K562 (cell line): ENCODE data around the gene ASB13. TPM values are rescaled to one million over a fixed set of nuclear protein-coding genes. Genes with fewer than 3 reads are reported as not detected.

Experiments
- ATAC-seq: fragments of 200-7000 bp; cut with Tn5 transposase; 3 replicates; pipeline ENCODE4 v1.9.1; 2020; ENCODE audit warnings: moderate library complexity
- BruUV-seq: library from RNA; stranded (reverse); fragments of 400-500 nt; replicated peaks from 2 replicates; lab custom pipeline; 2021; lab: Mats Ljungman, UMichigan
- CTCF ChIA-PET: fragments of 300-600 bp; formaldehyde crosslinking; extraction: SDS; loops from one replicate; lab custom pipeline; 2021; ENCODE audit warnings: low intra/inter-chr PET ratio; lab: Yijun Ruan, JAX
- POLR2A ChIA-PET: fragments of 300-600, 350-650 bp; sonication (Branson Sonifier 250); formaldehyde crosslinking; extraction: SDS; loops from one replicate; lab custom pipeline; 2021; ENCODE audit warnings: antibody characterized with exemption, inconsistent platforms; lab: Yijun Ruan, JAX
- DNase-seq, 4 experiments: peaks; one replicate each; pipeline versions ENCODE4 v3.0.0 to v3.0.0-alpha.2; 2011 to 2018; ENCODE audit warnings: low spot score in 3 of 4, mixed read lengths in 3 of 4; ENCODE audit errors: extremely low read depth in 1 of 4
- FAIRE-seq: peaks from 2 replicates; lab custom pipeline; 2011; peaks lifted over from hg19 to GRCh38; lab: Jason Lieb, UNC
- H2AFZ ChIP-seq: 2 replicates; pipeline ENCODE4 v1.6.0; 2011; ENCODE audit warnings: low read depth, low read length, control low read depth, inconsistent platforms
- H3K27ac ChIP-seq: fragments of 200-600 bp; 3 replicates; pipeline ENCODE4 v1.8.0; 2011; ENCODE audit warnings: low read depth, mild to moderate bottlenecking, control low read depth, inconsistent platforms, low read length, moderate library complexity, mixed read lengths; ENCODE audit errors: extremely low read depth
- H3K27me3 ChIP-seq, 2 experiments: fragments of 300-600 bp in 1 of 2; 2 replicates in 1 of 2; 3 replicates in 1 of 2; pipeline versions ENCODE4 v1.6.0 to v1.8.0; 2011; ENCODE audit warnings: inconsistent platforms in 2 of 2, low read length in 2 of 2, mild to moderate bottlenecking in 1 of 2, mixed read lengths in 1 of 2, moderate library complexity in 1 of 2; ENCODE audit not compliant: control insufficient read depth in 2 of 2, insufficient read depth in 2 of 2
- H3K36me3 ChIP-seq: fragments of 300-600 bp; 3 replicates; pipeline ENCODE4 v1.8.0; 2011; ENCODE audit warnings: mild to moderate bottlenecking, low read length, inconsistent platforms; ENCODE audit not compliant: control insufficient read depth, insufficient read depth
- H3K4me1 ChIP-seq, 2 experiments: fragments of 200-600 bp in 1 of 2; replicated peaks in 1 of 2; 2 replicates in 1 of 2; 3 replicates in 1 of 2; pipeline versions ENCODE4 v1.5.1 to v1.8.0; 2011; ENCODE audit warnings: inconsistent platforms in 2 of 2, low read length in 2 of 2, mild to moderate bottlenecking in 1 of 2, mixed read lengths in 1 of 2, moderate library complexity in 1 of 2; ENCODE audit not compliant: control insufficient read depth in 2 of 2, insufficient read depth in 2 of 2
- H3K4me2 ChIP-seq: 2 replicates; pipeline ENCODE4 v1.6.1; 2011; ENCODE audit warnings: low read length, control low read depth, inconsistent platforms, mixed read lengths; ENCODE audit not compliant: insufficient read depth
- H3K4me3 ChIP-seq: fragments of 200-600 bp; sonication (generic), shearing (Covaris generic); 2 replicates; pipeline ENCODE4 v1.5.1; 2016; ENCODE audit warnings: control low read depth, inconsistent platforms
- H3K79me2 ChIP-seq: fragments of 200-600 bp; 3 replicates; pipeline ENCODE4 v1.8.0; 2011; ENCODE audit warnings: low read length, inconsistent platforms; ENCODE audit not compliant: control insufficient read depth, insufficient read depth
- H3K9ac ChIP-seq, 2 experiments: 2 replicates each; pipeline versions ENCODE4 v1.6.0 to v1.6.1; 2011; ENCODE audit warnings: low read depth in 2 of 2, low read length in 2 of 2, control low read depth in 1 of 2, inconsistent platforms in 1 of 2, mild to moderate bottlenecking in 1 of 2, mixed read lengths in 1 of 2; ENCODE audit not compliant: insufficient read depth in 1 of 2
- H3K9me1 ChIP-seq: one replicate; pipeline ENCODE4 v1.6.0; 2011; ENCODE audit warnings: inconsistent platforms, mild to moderate bottlenecking, low read length, moderate library complexity; ENCODE audit not compliant: control insufficient read depth, insufficient read depth
- H3K9me3 ChIP-seq: replicated peaks from 2 replicates; pipeline ENCODE4 v1.5.1; 2011; ENCODE audit warnings: low read depth, low read length, inconsistent platforms; ENCODE audit not compliant: control insufficient read depth, insufficient read depth
- H4K20me1 ChIP-seq: replicated peaks from 2 replicates; pipeline ENCODE4 v1.6.1; 2011; ENCODE audit warnings: low read length, inconsistent platforms, mixed read lengths; ENCODE audit not compliant: control insufficient read depth, insufficient read depth
- CBFA2T3 ChIP-seq: fragments of 450-650 bp; IDR thresholded peaks from 2 replicates; pipeline ENCODE4 v1.6.1; 2017
- CREM ChIP-seq: IDR thresholded peaks from 2 replicates; pipeline ENCODE4 v1.6.1; 2014; ENCODE audit warnings: antibody characterized with exemption, low read depth
- MEF2A ChIP-seq: IDR thresholded peaks from 2 replicates; pipeline ENCODE4 v1.6.1; 2011; ENCODE audit warnings: low read depth, mild to moderate bottlenecking, low read length, moderate library complexity; ENCODE audit not compliant: control insufficient read depth
- SMAD1 ChIP-seq: fragments of 150-350 bp; IDR thresholded peaks from 2 replicates; pipeline ENCODE4 v1.6.1; 2014; ENCODE audit warnings: low read length, low read depth; ENCODE audit not compliant: partially characterized antibody
- SMARCE1 ChIP-seq: fragments of 450-650 bp; IDR thresholded peaks from 2 replicates; pipeline ENCODE4 v1.7.1; 2016; ENCODE audit warnings: mild to moderate bottlenecking
- TAF15 ChIP-seq: fragments of 200-400 bp; formaldehyde crosslinking; IDR thresholded peaks from 2 replicates; pipeline ENCODE4 v1.6.1; 2017; ENCODE audit warnings: mild to moderate bottlenecking, low read depth, low read length, moderate library complexity
- THAP12 ChIP-seq: fragments of 250-450 bp; sonication (Bioruptor Pico); IDR thresholded peaks from 2 replicates; pipeline ENCODE4 v1.9.0; 2021; ENCODE audit warnings: mild to moderate bottlenecking, inconsistent platforms
- ZSCAN29 ChIP-seq: fragments of 450-650 bp; IDR thresholded peaks from 2 replicates; pipeline ENCODE4 v1.6.1; 2017
- WGBS: fragments of 100-300 bp; shearing (Covaris generic); methylation state at CpG from one replicate; pipeline ENCODE4 v1.1.6; 2016; ENCODE audit warnings: low coverage, mixed read lengths; ENCODE audit not compliant: insufficient coverage; ENCODE audit errors: missing lambda C conversion rate; 5-methylcytosine and 5-hydroxymethylcytosine counted together
- in situ Hi-C: fragments of 300-500 bp; cut with MboI; formaldehyde crosslinking; loops from 4 replicates; pipeline ENCODE4 v1.15.0; 2018; ENCODE audit warnings: inconsistent platforms, mixed read lengths
- intact Hi-C: fragments of 100-400 bp; cut with micrococcal nuclease; formaldehyde crosslinking; loops from 2 replicates; pipeline ENCODE4 v1.14.2; 2022
- polyA plus RNA-seq, 8 experiments: library from polyadenylated mRNA; depleted of rRNA in 4 of 8; stranded (reverse) in 5 of 8; unstranded in 3 of 8; fragments of >200 nt; fragmentation: Nextera tagmentation in 2 of 8; fragmentation: Illumina TruSeq in 1 of 8; extraction: Ambion mirVana in 2 of 8; extraction: Trizol in 1 of 8; gene quantifications; 2 replicates each; pipeline versions ENCODE4 v1.2.1 to v1.2.3, GENCODE V29; 2011 to 2014; ENCODE audit warnings: inconsistent platforms in 1 of 8, missing spikeins in 1 of 8
- total RNA-seq, 7 experiments: library from RNA; depleted of rRNA in 6 of 7; stranded (reverse); fragments of >200 nt in 6 of 7; fragmentation: Illumina TruSeq in 2 of 7; extraction: Trizol in 2 of 7; gene quantifications; 2 replicates each; pipeline versions ENCODE4 v1.2.1 to v1.2.3, GENCODE V29; 2011 to 2021; ENCODE audit warnings: low replicate concordance in 1 of 7
- TF ChIP-seq, protein P1 (sequence below), 2 experiments: fragments of 450-650 bp; IDR thresholded peaks; 2 replicates each; pipeline ENCODE4 v1.6.1; 2018; ENCODE audit warnings: mild to moderate bottlenecking in 2 of 2, low read depth in 1 of 2; ENCODE audit not compliant: partially characterized antibody in 2 of 2
- TF ChIP-seq, protein P2 (sequence below): sonication (generic); formaldehyde crosslinking; IDR thresholded peaks from 2 replicates; pipeline ENCODE4 v1.8.0; 2022; ENCODE audit warnings: missing genetic modification reagents, mild to moderate bottlenecking, borderline replicate concordance
- TF ChIP-seq, protein P3 (sequence below): fragments of 250-450 bp; sonication (Bioruptor Pico); IDR thresholded peaks from 2 replicates; pipeline ENCODE4 v1.8.0; 2022; ENCODE audit warnings: moderate library complexity, mild to moderate bottlenecking, inconsistent platforms

The ASB13 gene
- total and polyA plus RNA-seq, 9 of the 15 experiments (the other 6 are each of a cell fraction or from before 2014, with no cell fraction given) = 5.2 to 28.8 (median 16.9) TPM

DNA sequence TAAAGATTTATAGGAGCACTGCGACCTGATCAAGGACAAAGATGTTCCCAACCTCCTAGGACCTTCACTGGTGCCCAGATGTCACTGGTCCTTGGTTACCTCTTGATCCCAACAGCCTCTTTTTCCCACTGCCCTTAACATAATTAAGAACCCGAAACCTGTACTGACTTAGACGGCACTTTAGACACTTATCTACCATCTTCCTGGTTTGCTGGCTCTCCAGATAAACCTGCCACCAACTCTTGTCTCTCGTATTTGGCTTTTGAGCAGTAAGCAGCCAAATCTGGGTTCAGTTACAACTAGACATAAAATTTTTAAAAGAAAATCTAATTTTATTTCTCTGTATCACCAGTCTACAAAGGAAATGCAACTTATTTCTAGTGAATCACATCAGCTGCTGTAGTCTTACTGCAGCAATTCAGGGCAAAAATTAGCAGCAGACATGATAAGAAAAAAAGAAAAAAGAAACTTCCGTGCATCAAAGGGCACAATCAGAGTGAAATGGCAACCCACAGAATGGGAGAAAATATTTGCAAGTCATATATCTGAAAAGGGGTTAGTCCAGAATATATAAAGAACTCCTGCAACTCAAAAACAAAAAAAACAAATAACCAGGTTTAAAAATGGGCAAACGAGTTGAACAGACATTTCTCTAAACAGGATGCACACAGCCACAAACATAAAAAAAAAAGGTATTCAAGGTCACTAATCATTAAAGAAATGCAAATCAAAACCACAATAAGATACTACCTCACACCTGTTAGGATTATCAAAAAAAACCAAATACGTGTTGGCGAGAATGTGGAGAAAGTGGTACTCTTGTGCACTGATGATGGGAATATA lies 9.4 kb downstream of the ASB13 start (continued):
- TF ChIP-seq, protein P1, sequence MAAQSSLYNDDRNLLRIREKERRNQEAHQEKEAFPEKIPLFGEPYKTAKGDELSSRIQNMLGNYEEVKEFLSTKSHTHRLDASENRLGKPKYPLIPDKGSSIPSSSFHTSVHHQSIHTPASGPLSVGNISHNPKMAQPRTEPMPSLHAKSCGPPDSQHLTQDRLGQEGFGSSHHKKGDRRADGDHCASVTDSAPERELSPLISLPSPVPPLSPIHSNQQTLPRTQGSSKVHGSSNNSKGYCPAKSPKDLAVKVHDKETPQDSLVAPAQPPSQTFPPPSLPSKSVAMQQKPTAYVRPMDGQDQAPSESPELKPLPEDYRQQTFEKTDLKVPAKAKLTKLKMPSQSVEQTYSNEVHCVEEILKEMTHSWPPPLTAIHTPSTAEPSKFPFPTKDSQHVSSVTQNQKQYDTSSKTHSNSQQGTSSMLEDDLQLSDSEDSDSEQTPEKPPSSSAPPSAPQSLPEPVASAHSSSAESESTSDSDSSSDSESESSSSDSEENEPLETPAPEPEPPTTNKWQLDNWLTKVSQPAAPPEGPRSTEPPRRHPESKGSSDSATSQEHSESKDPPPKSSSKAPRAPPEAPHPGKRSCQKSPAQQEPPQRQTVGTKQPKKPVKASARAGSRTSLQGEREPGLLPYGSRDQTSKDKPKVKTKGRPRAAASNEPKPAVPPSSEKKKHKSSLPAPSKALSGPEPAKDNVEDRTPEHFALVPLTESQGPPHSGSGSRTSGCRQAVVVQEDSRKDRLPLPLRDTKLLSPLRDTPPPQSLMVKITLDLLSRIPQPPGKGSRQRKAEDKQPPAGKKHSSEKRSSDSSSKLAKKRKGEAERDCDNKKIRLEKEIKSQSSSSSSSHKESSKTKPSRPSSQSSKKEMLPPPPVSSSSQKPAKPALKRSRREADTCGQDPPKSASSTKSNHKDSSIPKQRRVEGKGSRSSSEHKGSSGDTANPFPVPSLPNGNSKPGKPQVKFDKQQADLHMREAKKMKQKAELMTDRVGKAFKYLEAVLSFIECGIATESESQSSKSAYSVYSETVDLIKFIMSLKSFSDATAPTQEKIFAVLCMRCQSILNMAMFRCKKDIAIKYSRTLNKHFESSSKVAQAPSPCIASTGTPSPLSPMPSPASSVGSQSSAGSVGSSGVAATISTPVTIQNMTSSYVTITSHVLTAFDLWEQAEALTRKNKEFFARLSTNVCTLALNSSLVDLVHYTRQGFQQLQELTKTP (IDR thresholded peaks at IDR 0.05; ENCODE audit: low read depth in 1 of 2, partially characterized antibody in 2 of 2) = peak in 1 of 2 experiments; percentile 40
- no peak for TF ChIP-seq TAF15
- peak; percentile 20; the same call in 1 of the 2 replicates for TF ChIP-seq SMARCE1

- Histone ChIP-seq H3K9me3 (no peaks in the 10 kb centered on the region), H3K36me3 (peaks cover under 1% of the 10 kb centered on the region; the same call in 1 of the 3 replicates), H2AFZ (no peak overlapping the region), H3K79me2 (no peaks in the 10 kb centered on the region), H3K9ac (no peak overlapping the region), H3K9me1 (peaks cover 2% of the 10 kb centered on the region), H3K4me3 (no peak overlapping the region), H3K27me3 (no peaks in the 10 kb centered on the region), H3K27ac (no peak overlapping the region), H3K4me2 (no peak overlapping the region), H3K4me1 (peaks cover 16 to 26% of the 10 kb centered on the region in 2 experiments; a peak in 4 of 5 replicates), H4K20me1 (peaks cover 8% of the 10 kb centered on the region; the same call in 1 of the 2 replicates)
- FAIRE-seq = no peak
- 31% methylated on average over 3 of the region's 3 CpGs for WGBS
- ChIA-PET POLR2A (interaction anchor here (1.0 kb wide), 1 partner anchor 45 kb away, joined by 3 read pairs; no protein-coding TSS in a partner anchor), CTCF (interaction anchor here (0.6 kb wide), 1 partner anchor 27 kb away, joined by 7 read pairs; no protein-coding TSS in a partner anchor)
- no peak for ATAC-seq
- in situ Hi-C loops (no loop called here), intact Hi-C loops (no loop called here)
- no peak for DNase-seq
- no TSS peak for BruUV-seq
- TF ChIP-seq, protein P2, sequence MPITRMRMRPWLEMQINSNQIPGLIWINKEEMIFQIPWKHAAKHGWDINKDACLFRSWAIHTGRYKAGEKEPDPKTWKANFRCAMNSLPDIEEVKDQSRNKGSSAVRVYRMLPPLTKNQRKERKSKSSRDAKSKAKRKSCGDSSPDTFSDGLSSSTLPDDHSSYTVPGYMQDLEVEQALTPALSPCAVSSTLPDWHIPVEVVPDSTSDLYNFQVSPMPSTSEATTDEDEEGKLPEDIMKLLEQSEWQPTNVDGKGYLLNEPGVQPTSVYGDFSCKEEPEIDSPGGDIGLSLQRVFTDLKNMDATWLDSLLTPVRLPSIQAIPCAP = no peak
- TF ChIP-seq SMAD1 = no peak
- no peak for TF ChIP-seq ZSCAN29
- TF ChIP-seq CBFA2T3 = no peak
- TF ChIP-seq MEF2A = no peak
- no peak for TF ChIP-seq THAP12 (CRISPR knock-in tag)
- TF ChIP-seq, protein P3, sequence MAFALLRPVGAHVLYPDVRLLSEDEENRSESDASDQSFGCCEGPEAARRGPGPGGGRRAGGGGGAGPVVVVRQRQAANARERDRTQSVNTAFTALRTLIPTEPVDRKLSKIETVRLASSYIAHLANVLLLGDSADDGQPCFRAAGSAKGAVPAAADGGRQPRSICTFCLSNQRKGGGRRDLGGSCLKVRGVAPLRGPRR (CRISPR knock-in tag) = no peak
- no peak for TF ChIP-seq CREM
Observed at GRCh38 chr10:5655121-5655520, 11.3 kb downstream of the ASB13 start.
